Smooth muscle cell (in vitro differentiated cells): ENCODE measurements around the gene ASB4. TPM values are rescaled to one million over a fixed set of nuclear protein-coding genes. Genes with fewer than 3 reads are reported as not detected.
A peak's percentile ranks its signal among the peaks of the same experiment; 100 is the strongest.

Experiments used
- DNase-seq: peaks from one replicate; lab custom pipeline; 2025; ENCODE audit not compliant: unreplicated experiment; lab: John Stamatoyannopoulos, UW
- H2AFZ ChIP-seq: fragments of 200-600 bp; sonication (generic); 2 replicates; pipeline ENCODE4 v1.6.0; 2016; ENCODE audit warnings: antibody characterized with exemption, low read depth, mild to moderate bottlenecking
- H3F3A ChIP-seq: fragments of 200-600 bp; sonication (generic); 2 replicates; pipeline ENCODE4 v1.6.0; 2017; ENCODE audit warnings: antibody characterized with exemption, low read depth
- H3K27ac ChIP-seq: fragments of 200-600 bp; sonication (generic); 2 replicates; pipeline ENCODE4 v1.5.1; 2016; ENCODE audit warnings: low read depth, mild to moderate bottlenecking
- H3K27me3 ChIP-seq: fragments of 200-600 bp; sonication (generic); 2 replicates; pipeline ENCODE4 v1.6.1; 2016; ENCODE audit warnings: low read depth, mild to moderate bottlenecking
- H3K36me3 ChIP-seq: fragments of 200-600 bp; sonication (generic); 2 replicates; pipeline ENCODE4 v1.5.1; 2016; ENCODE audit warnings: low read depth
- H3K4me1 ChIP-seq: fragments of 200-600 bp; sonication (generic); 2 replicates; pipeline ENCODE4 v1.5.1; 2016; ENCODE audit warnings: low read depth
- H3K4me2 ChIP-seq: fragments of 200-600 bp; sonication (generic); 2 replicates; pipeline ENCODE4 v1.6.0; 2016; ENCODE audit warnings: mild to moderate bottlenecking
- H3K4me3 ChIP-seq: fragments of 200-600 bp; sonication (generic); 2 replicates; pipeline ENCODE4 v1.5.1; 2016; ENCODE audit warnings: mild to moderate bottlenecking
- H3K79me2 ChIP-seq: fragments of 200-600 bp; sonication (generic); 2 replicates; pipeline ENCODE4 v1.6.0; 2016; ENCODE audit warnings: low read depth, mild to moderate bottlenecking
- H3K9ac ChIP-seq: fragments of 200-600 bp; sonication (generic); 2 replicates; pipeline ENCODE4 v1.6.0; 2016; ENCODE audit warnings: low read depth
- H3K9me3 ChIP-seq: fragments of 200-600 bp; sonication (generic); replicated peaks from 2 replicates; pipeline ENCODE4 v1.5.1; 2016; ENCODE audit warnings: low read depth
- H4K20me1 ChIP-seq: fragments of 200-600 bp; sonication (generic); 2 replicates; pipeline ENCODE4 v1.6.0; 2016; ENCODE audit warnings: low read depth
- CTCF ChIP-seq: fragments of 200-600 bp; sonication (generic); IDR thresholded peaks from 2 replicates; pipeline ENCODE4 v1.5.1; 2017; ENCODE audit warnings: borderline replicate concordance, mild to moderate bottlenecking, antibody characterized with exemption; ENCODE audit not compliant: insufficient read depth, poor library complexity, severe bottlenecking
- WGBS: methylation state at CpG from one replicate; pipeline ENCODE4 v1.1.7; 2016; ENCODE audit warnings: low lambda C conversion rate; 5-methylcytosine and 5-hydroxymethylcytosine counted together
- polyA plus RNA-seq: library from polyadenylated mRNA; unstranded; fragments of >200 nt; fragmentation: Nextera tagmentation; extraction: Ambion mirVana; gene quantifications from 2 replicates; pipeline ENCODE4 v1.2.1, GENCODE V29; 2016
- total RNA-seq: library from RNA; depleted of rRNA; stranded (reverse); fragments of >200 nt; gene quantifications from 2 replicates; pipeline ENCODE4 v1.2.3, GENCODE V29; 2014

ASB4 gene
- total and polyA plus RNA-seq, 2 experiments from 2014 or later: not detected

GRCh38 chr7:95553939-95554338 is 68.2 kb downstream of the ASB4 start:
- Histone ChIP-seq H3K9ac (no peak overlapping the region), H3K4me1 (no peaks in the 10 kb centered on the region), H3K27ac (no peak overlapping the region), H3K9me3 (no peaks in the 10 kb centered on the region), H3K4me2 (no peak overlapping the region), H3K4me3 (no peak overlapping the region), H3K79me2 (no peaks in the 10 kb centered on the region), H3K36me3 (no peaks in the 10 kb centered on the region), H3F3A (no peaks in the 10 kb centered on the region), H2AFZ (no peak overlapping the region), H3K27me3 (no peaks in the 10 kb centered on the region), H4K20me1 (no peaks in the 10 kb centered on the region)
- no peak for DNase-seq
- 86% methylated on average over 2 of the region's 2 CpGs for WGBS
- TF ChIP-seq CTCF: no peak

- no peaks in the 10 kb centered on the region for H3K79me2 ChIP-seq
- H4K20me1 ChIP-seq: no peaks in the 10 kb centered on the region
- H3K27ac ChIP-seq: no peak overlapping the region
- H3K9ac ChIP-seq: no peak overlapping the region
- H3K4me3 ChIP-seq: no peak overlapping the region
- no peak for DNase-seq
- no peaks in the 10 kb centered on the region for H3K36me3 ChIP-seq
- H3K27me3 ChIP-seq: no peaks in the 10 kb centered on the region
- no peak overlapping the region for H2AFZ ChIP-seq
- WGBS: 91% methylated on average over 2 of the region's 2 CpGs
- no peak overlapping the region for H3K4me2 ChIP-seq
- H3K4me1 ChIP-seq: no peaks in the 10 kb centered on the region
- H3F3A ChIP-seq: no peaks in the 10 kb centered on the region
- no peak for TF ChIP-seq CTCF
- no peaks in the 10 kb centered on the region for H3K9me3 ChIP-seq
These were observed 71.0 kb downstream of the ASB4 start for GRCh38 chr7:95556777-95557176.

GRCh38 chr7:95558864-95559263 is 73.1 kb downstream of the ASB4 start:
- H3K4me3 ChIP-seq: no peak overlapping the region
- no peak overlapping the region for H3K4me2 ChIP-seq
- no peak for DNase-seq
- H3K9ac ChIP-seq: no peak overlapping the region
- 85% methylated on average over 3 of the region's 3 CpGs for WGBS
- H3K4me1 ChIP-seq: no peaks in the 10 kb centered on the region
- H3K36me3 ChIP-seq: no peaks in the 10 kb centered on the region
- no peaks in the 10 kb centered on the region for H3K9me3 ChIP-seq
- no peak overlapping the region for H2AFZ ChIP-seq
- H3K79me2 ChIP-seq: no peaks in the 10 kb centered on the region
- no peaks in the 10 kb centered on the region for H4K20me1 ChIP-seq
- no peaks in the 10 kb centered on the region for H3K27me3 ChIP-seq
- H3K27ac ChIP-seq: no peak overlapping the region
- no peak for TF ChIP-seq CTCF
- no peaks in the 10 kb centered on the region for H3F3A ChIP-seq

GRCh38 chr7:95560674-95561073 is 74.9 kb downstream of the ASB4 start:
- H3K36me3 ChIP-seq: no peaks in the 10 kb centered on the region
- no peak overlapping the region for H3K4me2 ChIP-seq
- TF ChIP-seq CTCF: no peak
- H3K4me1 ChIP-seq: no peaks in the 10 kb centered on the region
- no peaks in the 10 kb centered on the region for H3F3A ChIP-seq
- no peaks in the 10 kb centered on the region for H3K79me2 ChIP-seq
- WGBS: 79% methylated on average over 2 of the region's 2 CpGs
- no peak overlapping the region for H3K4me3 ChIP-seq
- H3K27me3 ChIP-seq: no peaks in the 10 kb centered on the region
- H4K20me1 ChIP-seq: no peaks in the 10 kb centered on the region
- H3K9ac ChIP-seq: no peak overlapping the region
- DNase-seq: no peak
- no peaks in the 10 kb centered on the region for H3K9me3 ChIP-seq
- H3K27ac ChIP-seq: no peak overlapping the region
- H2AFZ ChIP-seq: peak overlapping the region; percentile 30
